GM19438 (cell line): Measurements from ENCODE around the gene TMPRSS11A.

ENCODE experiments used
- ATAC-seq: cut with Tn5 transposase; IDR thresholded peaks from one replicate; pipeline ENCODE4 v1.9.1; 2021; ENCODE audit warnings: low read depth; ENCODE audit not compliant: unreplicated experiment

TMPRSS11A gene

DNA sequence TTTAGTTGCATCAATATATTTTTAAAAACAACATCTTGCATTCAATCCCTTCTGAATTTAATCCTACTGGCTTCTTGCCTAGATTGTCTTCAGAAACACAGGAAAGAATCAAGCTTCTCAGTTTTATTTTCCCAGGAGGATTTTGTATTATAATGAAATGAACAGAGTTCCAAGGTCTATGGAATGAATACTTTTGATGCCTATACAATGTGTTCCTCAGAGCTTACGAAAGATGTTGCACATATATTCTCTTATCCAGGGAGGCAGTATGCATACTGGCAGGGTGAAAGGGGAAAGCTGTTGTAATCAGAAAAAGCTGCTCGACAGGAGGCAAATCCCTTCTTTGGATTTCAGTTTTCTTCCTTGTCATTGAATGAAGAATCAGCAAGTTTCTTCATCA is 88.3 kb downstream of the TMPRSS11A start:
- no peak for ATAC-seq

DNA sequence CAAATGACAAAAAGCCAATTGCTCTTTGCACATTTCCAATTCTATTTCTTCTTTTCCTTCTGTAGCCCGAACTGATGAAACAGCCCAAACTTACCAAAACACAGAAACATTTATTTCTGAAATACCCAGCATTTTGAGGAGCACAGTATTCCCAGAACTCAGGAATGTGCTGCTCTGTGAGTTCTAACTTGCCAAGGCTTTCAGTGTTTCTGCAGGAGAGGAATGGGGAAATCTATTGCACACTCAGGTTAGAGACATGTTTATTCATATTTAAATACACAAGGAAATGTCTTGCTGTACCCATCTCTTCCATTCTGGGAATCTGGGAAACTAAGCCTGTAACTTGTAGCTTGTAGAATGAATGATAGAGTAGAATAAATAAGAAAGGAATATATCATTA is 90.2 kb downstream of the TMPRSS11A start:
- no peak for ATAC-seq

DNA sequence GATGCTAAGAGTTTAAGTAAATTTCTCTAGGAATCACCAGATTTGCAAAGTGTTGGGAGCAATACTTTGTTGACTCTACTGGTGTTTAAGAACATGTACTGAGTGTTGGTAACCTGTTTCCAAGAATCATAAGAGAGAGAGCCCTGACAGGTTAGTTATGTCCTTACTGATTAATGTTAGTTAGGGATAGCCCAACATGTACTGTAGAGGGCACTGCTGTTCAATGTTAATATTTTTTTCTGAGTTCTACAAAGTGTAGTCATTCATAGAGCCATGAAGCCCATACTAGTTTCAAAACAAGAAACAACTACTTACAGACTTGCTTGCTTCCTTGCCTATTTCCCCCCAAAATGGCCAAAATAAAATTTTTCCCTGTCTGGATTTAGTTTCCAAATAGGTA is 91.4 kb downstream of the TMPRSS11A start:
- ATAC-seq: peak; percentile 83

DNA sequence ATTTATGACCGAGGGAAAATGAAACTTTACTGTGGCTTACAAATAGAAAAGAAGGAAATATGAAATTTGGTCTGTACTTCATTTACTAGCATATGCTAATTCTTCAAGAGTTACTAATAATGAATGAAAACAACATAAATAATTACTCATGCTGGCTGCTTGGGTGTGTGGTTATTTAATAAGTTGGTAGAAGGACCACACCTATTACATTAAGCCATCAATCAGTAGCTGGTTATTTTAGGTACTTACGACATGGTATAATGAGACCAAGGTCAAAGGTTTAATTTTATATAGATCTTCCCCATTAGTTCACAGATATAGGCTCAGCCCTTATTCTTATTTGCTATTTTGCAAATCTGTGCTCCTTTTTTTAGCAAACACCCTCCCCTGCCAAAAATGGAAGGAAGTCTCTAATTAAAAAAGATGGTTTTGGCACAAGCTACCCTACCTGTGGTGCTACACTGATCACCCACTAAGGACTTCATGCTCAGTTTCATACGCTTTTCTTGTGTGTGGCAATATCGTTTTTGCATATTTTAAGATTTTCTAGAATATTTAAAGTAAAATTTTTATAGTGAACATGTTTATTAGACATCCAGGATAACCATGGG is 93.6 kb downstream of the TMPRSS11A start:
- no peak for ATAC-seq

DNA sequence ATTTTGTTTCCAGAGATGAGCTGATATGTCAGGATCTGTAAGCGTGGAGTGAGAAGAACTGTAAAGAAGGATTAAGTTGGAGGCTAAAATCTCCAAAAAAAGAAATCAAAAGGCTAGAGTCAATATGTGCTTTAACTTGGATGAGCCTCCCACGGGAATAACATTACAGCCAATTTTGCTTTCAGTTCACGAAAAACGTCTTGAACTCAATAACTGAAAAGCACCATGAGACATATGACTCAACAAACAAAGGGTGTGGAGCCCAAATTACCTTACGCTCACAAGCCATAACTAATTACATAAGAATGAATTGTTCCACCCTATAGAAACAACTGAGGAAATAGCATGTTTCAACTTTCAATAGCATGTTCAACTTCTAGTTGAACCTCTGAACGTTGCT is 101.8 kb downstream of the TMPRSS11A start:
- ATAC-seq: no peak
